HG03354 (cell line): ENCODE data around the gene CPA2.
"Not testable (repeated sequence)": the region's sequence is repeated elsewhere in the genome, so short reads cannot be mapped to it uniquely, and the experiment has no call there.

Experiments
- ATAC-seq: cut with Tn5 transposase; IDR thresholded peaks from one replicate; pipeline ENCODE4 v1.9.1; 2021; ENCODE audit warnings: mild to moderate bottlenecking; ENCODE audit not compliant: unreplicated experiment, poor library complexity, severe bottlenecking

The CPA2 gene

GRCh38 chr7:130266258-130266960, at the start of gene CPA2:
Gene CPA2 (plus strand): TSS chr7:130266863. CDS start chr7:130266882, 19 bp downstream.
- no peak for ATAC-seq

- ATAC-seq: no peak
These were observed 47.6 kb upstream of the CPA2 start for GRCh38 chr7:130218806-130219620.

GRCh38 chr7:130219871-130220270, 46.8 kb upstream of the CPA2 start:
- ATAC-seq: no peak

- ATAC-seq: no peak
These were observed 44.9 kb upstream of the CPA2 start for GRCh38 chr7:130221746-130222145.

GRCh38 chr7:130223646-130224045, 43.0 kb upstream of the CPA2 start:
- ATAC-seq: no peak

GRCh38 chr7:130224210-130224609, 42.5 kb upstream of the CPA2 start:
- ATAC-seq: no peak

- ATAC-seq: not testable (repeated sequence)
These were observed 41.7 kb upstream of the CPA2 start for GRCh38 chr7:130224923-130225322.

GRCh38 chr7:130226333-130226732, 40.3 kb upstream of the CPA2 start:
- no peak for ATAC-seq

GRCh38 chr7:130227883-130228575, 38.6 kb upstream of the CPA2 start:
- ATAC-seq: no peak

- no peak for ATAC-seq
These were observed 37.7 kb upstream of the CPA2 start for GRCh38 chr7:130228840-130229502.

GRCh38 chr7:130229981-130230380, 36.7 kb upstream of the CPA2 start:
- ATAC-seq: not testable (repeated sequence)

GRCh38 chr7:130231792-130232191, 34.9 kb upstream of the CPA2 start:
- ATAC-seq: no peak

GRCh38 chr7:130232209-130232608, 34.5 kb upstream of the CPA2 start:
- ATAC-seq: no peak

- ATAC-seq: no peak
These were observed 32.6 kb upstream of the CPA2 start for GRCh38 chr7:130234078-130234477.

GRCh38 chr7:130236361-130236760, 30.3 kb upstream of the CPA2 start:
- ATAC-seq: not testable (repeated sequence)

- ATAC-seq: no peak
These were observed 26.4 kb upstream of the CPA2 start for GRCh38 chr7:130240240-130240639.

GRCh38 chr7:130242198-130243014, 24.3 kb upstream of the CPA2 start:
- ATAC-seq: peak; percentile 67

- ATAC-seq: not testable (repeated sequence)
These were observed 23.2 kb upstream of the CPA2 start for GRCh38 chr7:130243486-130243885.

- ATAC-seq: not testable (repeated sequence)
These were observed 20.2 kb upstream of the CPA2 start for GRCh38 chr7:130246491-130246890.
